Tibial artery (tissue), 4 donors: ENCODE results near the gene GABRP.
"Not testable (repeated sequence)": the region's sequence is repeated elsewhere in the genome, so short reads cannot be mapped to it uniquely, and the experiment has no call there.

Experiments used
- DNase-seq, 2 donors: peaks; one replicate each; pipeline ENCODE4 v3.0.0-alpha.2; 2019
- H3K27ac ChIP-seq, 2 donors: fragments of 200-600 bp; sonication (generic) in 1 of 2; 1 replicate in 1 of 2; 2 replicates in 1 of 2; pipeline ENCODE4 v1.5.1; 2018 to 2019; ENCODE audit warnings: mild to moderate bottlenecking in 1 of 2
- H3K27me3 ChIP-seq, 2 donors: fragments of 200-600 bp; sonication (generic) in 1 of 2; one replicate each; pipeline versions ENCODE4 v1.5.1 to v1.6.0; 2016 to 2019
- H3K36me3 ChIP-seq, 3 donors: fragments of 200-600 bp; sonication (generic) in 2 of 3; one replicate each; pipeline ENCODE4 v1.5.1; 2016 to 2019; ENCODE audit warnings: mild to moderate bottlenecking in 2 of 3
- H3K4me1 ChIP-seq, 4 donors: fragments of 200-600 bp; sonication (generic) in 2 of 4; 1 replicate in 3 of 4; 2 replicates in 1 of 4; pipeline ENCODE4 v1.5.1; 2016 to 2019
- H3K4me3 ChIP-seq, 2 donors: fragments of 200-600 bp; sonication (generic) in 1 of 2; 1 replicate in 1 of 2; 2 replicates in 1 of 2; pipeline ENCODE4 v1.5.1; 2018 to 2019; ENCODE audit warnings: mild to moderate bottlenecking in 2 of 2
- H3K9me3 ChIP-seq, 3 donors: fragments of 200-600 bp; sonication (generic) in 1 of 3; one replicate each; pipeline ENCODE4 v1.5.1; 2016 to 2019
- intact Hi-C: fragments of 100-400 bp; cut with DNase I; formaldehyde crosslinking; loops from one replicate; pipeline ENCODE4 v1.15.0; 2023; ENCODE audit warnings: low total_unique reads
- TF ChIP-seq, protein P1 (sequence below), 2 experiments: fragments of 200-600 bp in 1 of 2; fragments of 450-650 bp in 1 of 2; IDR thresholded peaks; one replicate each; pipeline ENCODE4 v1.5.1; 2017 to 2019; ENCODE audit warnings: antibody characterized with exemption in 2 of 2, mild to moderate bottlenecking in 1 of 2, moderate library complexity in 1 of 2

Gene GABRP

GRCh38 chr5:170750791-170751190 is 32.7 kb upstream of the GABRP start:
- Histone ChIP-seq H3K27me3 (peaks cover 0 to 7% of the 10 kb centered on the region in 2 donors), H3K36me3 (no peaks in the 10 kb centered on the region), H3K4me3 (no peak overlapping the region), H3K4me1 (peaks cover 0 to 10% (median 4%) of the 10 kb centered on the region in 4 donors), H3K27ac (no peak overlapping the region), H3K9me3 (no peaks in the 10 kb centered on the region)
- TF ChIP-seq, protein P1, sequence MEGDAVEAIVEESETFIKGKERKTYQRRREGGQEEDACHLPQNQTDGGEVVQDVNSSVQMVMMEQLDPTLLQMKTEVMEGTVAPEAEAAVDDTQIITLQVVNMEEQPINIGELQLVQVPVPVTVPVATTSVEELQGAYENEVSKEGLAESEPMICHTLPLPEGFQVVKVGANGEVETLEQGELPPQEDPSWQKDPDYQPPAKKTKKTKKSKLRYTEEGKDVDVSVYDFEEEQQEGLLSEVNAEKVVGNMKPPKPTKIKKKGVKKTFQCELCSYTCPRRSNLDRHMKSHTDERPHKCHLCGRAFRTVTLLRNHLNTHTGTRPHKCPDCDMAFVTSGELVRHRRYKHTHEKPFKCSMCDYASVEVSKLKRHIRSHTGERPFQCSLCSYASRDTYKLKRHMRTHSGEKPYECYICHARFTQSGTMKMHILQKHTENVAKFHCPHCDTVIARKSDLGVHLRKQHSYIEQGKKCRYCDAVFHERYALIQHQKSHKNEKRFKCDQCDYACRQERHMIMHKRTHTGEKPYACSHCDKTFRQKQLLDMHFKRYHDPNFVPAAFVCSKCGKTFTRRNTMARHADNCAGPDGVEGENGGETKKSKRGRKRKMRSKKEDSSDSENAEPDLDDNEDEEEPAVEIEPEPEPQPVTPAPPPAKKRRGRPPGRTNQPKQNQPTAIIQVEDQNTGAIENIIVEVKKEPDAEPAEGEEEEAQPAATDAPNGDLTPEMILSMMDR (IDR thresholded peaks at IDR 0.05) = no peak
- DNase-seq = no peak
- intact Hi-C loops = no loop called here

GRCh38 chr5:170751631-170752030 is 31.9 kb upstream of the GABRP start:
- TF ChIP-seq, protein P1 (IDR thresholded peaks at IDR 0.05) = no peak
- no peak overlapping the region for H3K27ac ChIP-seq
- peaks cover 0 to 12% (median 6%) of the 10 kb centered on the region in 4 donors for H3K4me1 ChIP-seq
- H3K27me3 ChIP-seq = peaks cover 0 to 7% of the 10 kb centered on the region in 2 donors
- DNase-seq = no peak
- intact Hi-C loops = no loop called here
- H3K4me3 ChIP-seq = no peak overlapping the region
- H3K36me3 ChIP-seq = no peaks in the 10 kb centered on the region
- H3K9me3 ChIP-seq = no peaks in the 10 kb centered on the region

DNA sequence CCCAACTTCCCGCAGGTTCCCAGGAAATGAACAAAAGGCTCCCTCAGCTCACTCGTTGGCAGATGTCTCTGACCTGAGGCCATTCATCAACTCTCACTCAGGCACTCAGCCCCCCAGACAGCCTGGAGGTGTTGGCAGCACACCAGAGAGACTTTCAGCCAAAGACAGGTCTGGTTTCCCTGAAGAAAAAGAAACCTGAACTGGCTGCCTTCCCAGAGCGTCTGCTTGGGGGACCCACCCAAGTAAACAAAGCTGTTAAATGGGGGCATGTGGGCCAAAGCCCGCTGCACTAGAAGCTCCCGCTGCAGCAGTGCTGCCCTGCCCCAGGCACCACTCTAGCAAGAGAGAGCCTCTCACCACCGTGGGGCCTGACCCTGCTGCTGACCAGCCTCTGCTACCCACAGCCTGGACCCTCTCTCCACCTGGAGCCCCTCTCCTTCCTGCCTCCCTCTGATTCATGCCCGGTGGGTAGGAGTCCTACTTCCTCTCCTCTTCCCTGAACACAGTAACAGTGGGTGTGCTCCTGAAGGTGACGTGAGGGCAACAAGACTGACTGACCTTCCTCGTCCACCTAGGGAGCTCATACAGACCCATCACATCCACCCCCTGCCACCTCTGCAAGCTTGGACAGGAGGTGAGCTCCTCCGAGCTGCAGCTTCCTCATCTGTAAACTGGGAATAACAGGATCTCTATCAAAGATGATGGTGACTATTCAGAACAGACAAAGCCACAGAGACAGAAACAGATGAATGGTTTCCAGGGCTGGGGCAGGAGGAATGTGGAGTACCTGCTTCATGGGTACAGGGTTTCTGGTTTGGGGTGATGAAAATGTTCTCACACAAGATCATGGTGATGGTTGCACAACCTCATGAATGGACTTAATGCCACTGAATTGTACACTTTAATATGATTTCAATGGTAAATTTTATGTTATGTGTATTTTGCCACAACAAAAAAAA is 31.0 kb upstream of the GABRP start:
- H3K4me1 ChIP-seq = peaks cover 0 to 21% (median 12%) of the 10 kb centered on the region in 4 donors
- intact Hi-C loops = no loop called here

DNA sequence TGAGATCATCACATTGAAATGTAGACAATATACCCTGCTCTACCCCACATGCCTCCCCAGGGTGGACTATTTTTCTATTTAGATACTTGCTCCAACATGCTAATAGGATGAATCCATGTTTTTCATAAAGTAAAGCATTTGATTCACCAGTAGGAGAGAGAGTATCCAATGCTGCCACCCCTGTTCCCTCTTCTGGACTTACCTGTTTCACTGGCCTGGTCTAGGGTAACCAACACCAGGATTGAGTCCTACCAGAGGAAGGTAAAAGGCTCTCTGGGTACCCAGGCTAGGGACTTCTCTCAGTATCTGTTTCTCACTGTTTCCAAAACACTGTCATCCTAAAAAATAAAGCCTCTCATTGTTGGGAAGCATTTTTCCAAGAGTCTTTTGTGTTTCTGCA is 30.2 kb upstream of the GABRP start:
- Histone ChIP-seq H3K27me3 (peaks cover 0 to 7% of the 10 kb centered on the region in 2 donors), H3K4me1 (peaks cover 0 to 27% (median 17%) of the 10 kb centered on the region in 4 donors), H3K9me3 (no peaks in the 10 kb centered on the region), H3K4me3 (no peak overlapping the region), H3K27ac (no peak overlapping the region), H3K36me3 (no peaks in the 10 kb centered on the region)
- no peak for DNase-seq
- TF ChIP-seq, protein P1 (IDR thresholded peaks at IDR 0.05) = no peak
- intact Hi-C loops = no loop called here

More for the DNA sequence above, 31.0 kb upstream of the GABRP start:
- H3K27me3 ChIP-seq = peaks cover 0 to 7% of the 10 kb centered on the region in 2 donors
- no peak for DNase-seq
- H3K9me3 ChIP-seq = no peaks in the 10 kb centered on the region
- TF ChIP-seq, protein P1 (IDR thresholded peaks at IDR 0.05) = no peak
- no peak overlapping the region for H3K27ac ChIP-seq
- no peak overlapping the region for H3K4me3 ChIP-seq
- no peaks in the 10 kb centered on the region for H3K36me3 ChIP-seq

- intact Hi-C loops = loop anchor here (2.0 kb wide), 1 partner anchor 28 kb away; the partner anchor contains the start of gene GABRP
- H3K27ac ChIP-seq, H3K4me3 ChIP-seq, H3K27me3 ChIP-seq, DNase-seq, H3K36me3 ChIP-seq, H3K9me3 ChIP-seq: not testable (repeated sequence)
- peaks cover 0 to 27% (median 17%) of the 10 kb centered on the region in 4 donors for H3K4me1 ChIP-seq
Measured at GRCh38 chr5:170754508-170754907, 29.0 kb upstream of the GABRP start.
